Gastroesophageal sphincter (tissue), 4 donors: Measurements from ENCODE around the gene CCT2. TPM values are rescaled to one million over a fixed set of nuclear protein-coding genes. Genes with fewer than 3 reads are reported as not detected.
"Not testable (repeated sequence)": the region's sequence is repeated elsewhere in the genome, so short reads cannot be mapped to it uniquely, and the experiment has no call there.

Experiments
- ATAC-seq: fragments of 150-250 bp; one replicate; pipeline ENCODE4 v1.9.1; 2016; ENCODE audit warnings: mild to moderate bottlenecking, moderate library complexity
- H3K27ac ChIP-seq, 4 donors: fragments of 200-600 bp; sonication (generic) in 3 of 4; 1 replicate in 3 of 4; 2 replicates in 1 of 4; pipeline ENCODE4 v1.5.1; 2016 to 2019
- H3K27me3 ChIP-seq: fragments of 200-600 bp; sonication (generic); one replicate; pipeline ENCODE4 v1.5.1; 2019
- H3K36me3 ChIP-seq, 2 donors: fragments of 200-600 bp; sonication (generic); one replicate each; pipeline ENCODE4 v1.5.1; 2019; ENCODE audit warnings: control low read depth in 1 of 2
- H3K4me1 ChIP-seq, 3 donors: fragments of 200-600 bp; sonication (generic); 1 replicate in 2 of 3; 2 replicates in 1 of 3; pipeline ENCODE4 v1.5.1; 2016 to 2019; ENCODE audit warnings: control low read depth in 2 of 3
- H3K4me3 ChIP-seq, 2 donors: fragments of 200-600 bp; sonication (generic); one replicate each; pipeline ENCODE4 v1.5.1; 2019; ENCODE audit warnings: mild to moderate bottlenecking in 1 of 2, moderate library complexity in 1 of 2
- H3K9me3 ChIP-seq, 3 donors: fragments of 200-600 bp; sonication (generic); one replicate each; pipeline ENCODE4 v1.5.1; 2017 to 2019; ENCODE audit warnings: control low read depth in 2 of 3
- EP300 ChIP-seq: sonication (generic); formaldehyde crosslinking; IDR thresholded peaks from one replicate; pipeline ENCODE4 v1.6.1; 2017; ENCODE audit warnings: antibody characterized with exemption, mild to moderate bottlenecking
- POLR2A ChIP-seq, 2 donors: fragments of 450-650 bp; IDR thresholded peaks; one replicate each; pipeline ENCODE4 v1.6.1; 2017; ENCODE audit warnings: antibody characterized with exemption in 2 of 2, mild to moderate bottlenecking in 2 of 2, moderate library complexity in 1 of 2
- POLR2AphosphoS5 ChIP-seq: sonication (generic); formaldehyde crosslinking; IDR thresholded peaks from one replicate; pipeline ENCODE4 v1.6.1; 2017; ENCODE audit warnings: antibody characterized with exemption
- WGBS, 2 donors: methylation state at CpG; one replicate each; pipeline ENCODE4 v1.1.5; 2018; ENCODE audit warnings: low coverage in 1 of 2; 5-methylcytosine and 5-hydroxymethylcytosine counted together
- total RNA-seq, 4 donors: library from RNA; depleted of rRNA; stranded (reverse); fragments of >200 nt; gene quantifications; one replicate each; pipeline ENCODE4 v1.1.0, GENCODE V29; 2016
- TF ChIP-seq, protein P1 (sequence below), 4 experiments: fragments of 200-600 bp in 2 of 4; fragments of 450-650 bp in 2 of 4; sonication (generic) in 1 of 4; IDR thresholded peaks; one replicate each; pipeline ENCODE4 v1.5.1; 2017 to 2019; ENCODE audit warnings: antibody characterized with exemption in 4 of 4, mild to moderate bottlenecking in 2 of 4, moderate library complexity in 2 of 4

The CCT2 gene
- total RNA-seq, 4 donors from 2014 or later: 95.4 to 125 (median 110) TPM

DNA sequence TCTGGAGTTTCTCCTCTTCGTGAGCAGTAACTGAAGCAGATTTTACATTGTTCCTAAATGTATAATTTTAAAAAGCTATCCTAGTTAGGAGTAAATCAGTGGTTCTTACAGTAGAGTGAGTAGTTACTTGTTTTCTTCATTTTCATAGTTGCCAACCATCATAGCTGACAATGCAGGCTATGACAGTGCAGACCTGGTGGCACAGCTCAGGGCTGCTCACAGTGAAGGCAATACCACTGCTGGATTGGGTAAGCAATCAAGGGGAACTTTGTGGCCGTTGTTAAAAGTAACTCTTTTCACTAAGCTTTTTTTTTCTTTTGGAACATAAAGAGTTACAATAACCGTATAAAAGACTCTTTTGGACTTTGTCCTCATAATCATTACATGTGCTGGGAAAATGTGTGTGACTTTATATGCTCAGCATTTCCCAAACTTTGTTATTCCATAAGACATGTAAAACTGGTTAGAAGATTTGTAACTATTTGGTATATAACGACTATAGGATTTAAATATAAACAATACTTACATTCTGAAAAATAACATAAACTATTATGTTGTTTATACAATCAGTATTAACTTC lies 13.0 kb downstream of the CCT2 start:
- ATAC-seq: no peak
- TF ChIP-seq POLR2AphosphoS5: no peak
- H3K36me3 ChIP-seq: peaks cover 34 to 100% of the 10 kb centered on the region in 2 donors
- no peaks in the 10 kb centered on the region for H3K4me1 ChIP-seq
- H3K27me3 ChIP-seq: no peaks in the 10 kb centered on the region
- 50 to 62% methylated on average over 3 to 4 of the region's 4 CpGs for WGBS, 2 donors
- no peak overlapping the region for H3K4me3 ChIP-seq
- no peaks in the 10 kb centered on the region for H3K9me3 ChIP-seq
- no peak overlapping the region for H3K27ac ChIP-seq

DNA sequence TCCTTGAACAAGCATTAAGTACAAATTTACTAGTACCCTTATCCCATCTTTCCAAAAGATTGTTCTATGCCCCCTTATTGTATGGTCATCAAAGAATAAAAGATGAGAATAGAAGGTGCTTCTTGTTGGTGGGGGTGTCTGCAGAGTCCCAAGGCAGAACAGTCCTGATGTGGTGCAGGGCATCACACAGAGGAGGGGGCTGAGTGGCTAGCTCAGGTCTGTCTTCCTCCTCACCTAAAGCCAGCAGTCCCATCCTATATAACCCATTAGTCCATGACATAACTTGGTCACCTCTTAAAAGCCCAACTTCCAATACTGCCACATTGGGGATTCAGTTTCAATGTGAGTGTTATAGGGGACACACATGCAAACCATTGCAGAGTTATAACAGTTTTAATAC lies 15.5 kb downstream of the CCT2 start:
- TF ChIP-seq, protein P1, sequence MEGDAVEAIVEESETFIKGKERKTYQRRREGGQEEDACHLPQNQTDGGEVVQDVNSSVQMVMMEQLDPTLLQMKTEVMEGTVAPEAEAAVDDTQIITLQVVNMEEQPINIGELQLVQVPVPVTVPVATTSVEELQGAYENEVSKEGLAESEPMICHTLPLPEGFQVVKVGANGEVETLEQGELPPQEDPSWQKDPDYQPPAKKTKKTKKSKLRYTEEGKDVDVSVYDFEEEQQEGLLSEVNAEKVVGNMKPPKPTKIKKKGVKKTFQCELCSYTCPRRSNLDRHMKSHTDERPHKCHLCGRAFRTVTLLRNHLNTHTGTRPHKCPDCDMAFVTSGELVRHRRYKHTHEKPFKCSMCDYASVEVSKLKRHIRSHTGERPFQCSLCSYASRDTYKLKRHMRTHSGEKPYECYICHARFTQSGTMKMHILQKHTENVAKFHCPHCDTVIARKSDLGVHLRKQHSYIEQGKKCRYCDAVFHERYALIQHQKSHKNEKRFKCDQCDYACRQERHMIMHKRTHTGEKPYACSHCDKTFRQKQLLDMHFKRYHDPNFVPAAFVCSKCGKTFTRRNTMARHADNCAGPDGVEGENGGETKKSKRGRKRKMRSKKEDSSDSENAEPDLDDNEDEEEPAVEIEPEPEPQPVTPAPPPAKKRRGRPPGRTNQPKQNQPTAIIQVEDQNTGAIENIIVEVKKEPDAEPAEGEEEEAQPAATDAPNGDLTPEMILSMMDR (IDR thresholded peaks at IDR 0.05): no peak
- no peak for TF ChIP-seq EP300
- no peak for TF ChIP-seq POLR2AphosphoS5
- no peak for TF ChIP-seq POLR2A (IDR thresholded peaks at IDR 0.05)
- ATAC-seq: no peak
- peaks cover 23 to 79% of the 10 kb centered on the region in 2 donors for H3K36me3 ChIP-seq
- H3K4me3 ChIP-seq: no peak overlapping the region
- H3K4me1 ChIP-seq: no peaks in the 10 kb centered on the region
- H3K27me3 ChIP-seq: no peaks in the 10 kb centered on the region
- H3K9me3 ChIP-seq: no peaks in the 10 kb centered on the region
- H3K27ac ChIP-seq: no peak overlapping the region

GRCh38 chr12:69601962-69602685 lies 16.9 kb downstream of the CCT2 start:
- 74 to 90% methylated on average over 6 of the region's 6 CpGs for WGBS, 2 donors
- Histone ChIP-seq H3K9me3 (no peaks in the 10 kb centered on the region), H3K27ac (no peak overlapping the region), H3K27me3 (no peaks in the 10 kb centered on the region), H3K4me1 (no peaks in the 10 kb centered on the region), H3K4me3 (no peak overlapping the region), H3K36me3 (peaks cover 20 to 65% of the 10 kb centered on the region in 2 donors)
- TF ChIP-seq, protein P1 (IDR thresholded peaks at IDR 0.05): no peak
- TF ChIP-seq EP300: no peak
- TF ChIP-seq POLR2AphosphoS5: no peak
- no peak for TF ChIP-seq POLR2A (IDR thresholded peaks at IDR 0.05)
- ATAC-seq: no peak

DNA sequence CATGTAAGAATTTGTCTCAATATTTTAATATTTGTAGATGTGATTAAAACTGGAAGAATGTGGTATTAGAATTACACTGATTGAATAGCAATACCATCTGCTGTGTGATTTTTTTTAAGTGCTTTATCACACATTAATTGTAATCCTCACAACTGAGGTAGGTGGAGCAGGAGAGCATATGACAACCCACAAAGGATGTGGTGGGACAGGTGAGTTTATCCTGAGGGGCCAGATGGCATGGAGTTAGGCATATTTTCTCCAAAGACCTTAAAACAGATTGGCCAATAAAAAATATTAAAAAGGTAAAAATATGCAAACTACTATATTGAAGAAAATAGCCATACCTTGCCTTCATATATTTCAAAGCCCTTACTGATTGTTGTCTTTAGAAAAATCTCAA lies 17.7 kb downstream of the CCT2 start:
- peaks cover 14 to 57% of the 10 kb centered on the region in 2 donors for H3K36me3 ChIP-seq
- TF ChIP-seq, protein P1 (IDR thresholded peaks at IDR 0.05): no peak
- no peak for TF ChIP-seq POLR2A (IDR thresholded peaks at IDR 0.05)
- TF ChIP-seq POLR2AphosphoS5: no peak
- TF ChIP-seq EP300: no peak

DNA sequence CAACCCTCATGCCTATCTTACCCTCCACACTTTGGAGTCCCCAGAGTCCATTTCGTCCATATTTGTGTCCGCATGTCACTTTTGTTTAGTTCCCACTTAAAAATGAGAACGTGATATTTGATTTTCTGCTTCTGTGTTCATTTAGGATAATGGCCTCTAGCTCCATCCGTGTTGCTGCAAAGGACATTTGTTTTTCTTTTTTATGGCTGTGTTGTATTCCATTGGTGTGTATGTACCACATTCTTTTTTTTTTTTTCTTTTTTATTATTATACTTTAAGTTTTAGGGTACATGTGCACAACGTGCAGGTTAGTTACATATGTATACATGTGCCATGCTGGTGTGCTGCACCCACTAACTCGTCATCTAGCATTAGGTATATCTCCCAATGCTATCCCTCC lies 18.3 kb downstream of the CCT2 start:
- not testable (repeated sequence) for ATAC-seq, H3K27me3 ChIP-seq, H3K9me3 ChIP-seq, H3K4me3 ChIP-seq, H3K4me1 ChIP-seq, H3K27ac ChIP-seq
- WGBS, 2 donors: 90 to 96% methylated on average over 4 to 5 of the region's 6 CpGs
- peaks cover 14 to 51% of the 10 kb centered on the region in 2 donors for H3K36me3 ChIP-seq

More for the DNA sequence above, 17.7 kb downstream of the CCT2 start:
- Histone ChIP-seq H3K27me3 (no peaks in the 10 kb centered on the region), H3K4me1 (no peaks in the 10 kb centered on the region), H3K9me3 (no peaks in the 10 kb centered on the region), H3K4me3 (no peak overlapping the region), H3K27ac (no peak overlapping the region)
- ATAC-seq: no peak

- not testable (repeated sequence) for H3K4me1 ChIP-seq, H3K27ac ChIP-seq, H3K27me3 ChIP-seq, H3K4me3 ChIP-seq, H3K9me3 ChIP-seq, ATAC-seq
- WGBS, 2 donors: 85 to 100% methylated on average over 1 to 2 of the region's 3 CpGs
- peaks cover 14 to 44% of the 10 kb centered on the region in 2 donors for H3K36me3 ChIP-seq
Measured at GRCh38 chr12:69604275-69604674, 19.0 kb downstream of the CCT2 start.
